Subcutaneous abdominal adipose tissue (tissue), 5 donors: Measurements from ENCODE around the gene ASTN2.
A peak's percentile ranks its signal among the peaks of the same experiment; 100 is the strongest.

Source experiments
- H3K27ac ChIP-seq: one replicate; pipeline ENCODE4 v1.7.0; 2013; ENCODE audit warnings: low read depth, mild to moderate bottlenecking, inconsistent platforms, low read length, moderate library complexity
- H3K27me3 ChIP-seq, 5 donors: one replicate each; pipeline ENCODE4 v1.7.0; 2013; ENCODE audit warnings: low read length in 5 of 5, inconsistent platforms in 1 of 5; ENCODE audit not compliant: control insufficient read depth in 5 of 5, insufficient read depth in 4 of 5
- H3K36me3 ChIP-seq, 5 donors: one replicate each; pipeline ENCODE4 v1.7.0; 2013; ENCODE audit warnings: low read length in 5 of 5; ENCODE audit not compliant: control insufficient read depth in 5 of 5, insufficient read depth in 5 of 5
- H3K4me1 ChIP-seq, 5 donors: one replicate each; pipeline ENCODE4 v1.7.0; 2013; ENCODE audit warnings: low read length in 5 of 5, mild to moderate bottlenecking in 3 of 5, moderate library complexity in 1 of 5; ENCODE audit not compliant: control insufficient read depth in 5 of 5, insufficient read depth in 5 of 5
- H3K4me3 ChIP-seq, 5 donors: one replicate each; pipeline ENCODE4 v1.7.0; 2013; ENCODE audit warnings: low read length in 5 of 5, low read depth in 1 of 5
- H3K9ac ChIP-seq, 5 donors: one replicate each; pipeline ENCODE4 v1.7.0; 2013; ENCODE audit warnings: low read length in 5 of 5, mild to moderate bottlenecking in 4 of 5, moderate library complexity in 3 of 5
- H3K9me3 ChIP-seq, 5 donors: one replicate each; pipeline ENCODE4 v1.7.0; 2013; ENCODE audit warnings: low read length in 5 of 5; ENCODE audit not compliant: control insufficient read depth in 5 of 5
- donor health status: healthy.
- donor health status: healthy.
- donor health status: healthy.
- donor health status: healthy.
- donor health status: healthy.

ASTN2 gene

DNA sequence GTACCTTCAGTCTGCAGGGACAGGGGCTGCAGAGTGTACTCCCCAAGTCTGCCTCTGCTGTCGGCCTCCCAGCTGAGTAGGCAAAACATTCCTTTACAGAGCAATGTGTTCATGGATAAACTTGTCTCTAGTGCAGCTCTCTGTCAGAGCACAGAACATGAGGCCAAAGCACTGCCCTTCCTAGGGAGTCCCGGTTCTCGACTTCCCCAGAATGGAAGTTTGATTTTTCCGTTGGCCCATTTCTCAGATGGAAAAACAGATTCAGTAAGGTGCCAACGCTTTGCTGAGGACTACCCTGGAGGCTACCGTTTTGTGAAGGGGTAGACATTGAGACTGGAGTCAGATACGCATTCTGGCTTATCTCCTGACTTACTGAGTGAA, 728.2 kb downstream of the ASTN2 start:
- Histone ChIP-seq H3K27ac (peak overlapping the region; percentile 52), H3K27me3 (no peaks in the 10 kb centered on the region), H3K36me3 (no peaks in the 10 kb centered on the region), H3K9ac (peak overlapping the region; percentile 30 to 90 (median 87)), H3K4me1 (peaks cover 5 to 36% (median 32%) of the 10 kb centered on the region in 5 donors), H3K4me3 (peak overlapping the region; percentile 78 to 93 (median 90)), H3K9me3 (no peaks in the 10 kb centered on the region)

DNA sequence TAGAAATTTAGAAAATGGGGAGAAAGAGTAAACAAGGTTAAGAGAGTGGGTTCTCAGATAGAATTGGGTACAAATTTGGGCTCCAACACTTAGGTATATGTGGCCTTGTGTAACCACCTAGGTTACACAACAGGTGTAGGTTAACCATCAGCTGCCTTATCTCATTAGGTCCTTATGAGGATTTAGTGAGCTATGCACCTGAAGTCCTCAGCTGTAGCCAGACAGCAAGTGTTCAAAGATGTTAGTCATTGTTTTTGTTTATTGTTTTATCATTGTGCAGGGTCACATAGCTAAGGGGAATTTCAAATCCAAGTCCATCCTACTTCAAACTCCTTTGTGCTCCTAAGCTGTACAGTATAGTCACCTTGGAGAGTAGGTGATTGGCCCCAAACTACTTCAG, 728.7 kb downstream of the ASTN2 start:
- H3K27ac ChIP-seq: no peak overlapping the region
- peaks cover 5 to 36% (median 32%) of the 10 kb centered on the region in 5 donors for H3K4me1 ChIP-seq
- no peaks in the 10 kb centered on the region for H3K36me3 ChIP-seq
- no peaks in the 10 kb centered on the region for H3K27me3 ChIP-seq
- peak overlapping the region; percentile 78 to 93 (median 90) for H3K4me3 ChIP-seq
- peak overlapping the region in 2 of 5 donors; percentile 89 to 90 for H3K9ac ChIP-seq
- H3K9me3 ChIP-seq: no peaks in the 10 kb centered on the region

DNA sequence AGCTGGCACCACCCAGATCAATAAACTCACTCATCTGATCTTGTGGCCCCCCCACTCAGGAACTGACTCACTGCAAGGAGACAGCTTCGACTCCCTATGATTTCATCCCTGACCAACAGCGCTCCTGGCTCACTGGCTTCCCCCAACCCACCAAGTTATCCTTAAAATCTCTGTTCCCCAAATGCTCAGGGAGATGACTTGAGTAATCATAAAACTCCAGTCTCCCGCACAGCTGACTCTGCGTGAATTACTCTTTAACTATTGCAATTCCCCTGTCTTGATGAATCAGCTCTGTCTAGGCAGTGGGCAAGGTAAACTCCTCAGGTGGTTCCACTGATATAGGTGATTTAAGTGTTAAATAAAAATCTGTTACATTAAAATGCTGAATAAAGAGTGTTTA, 729.7 kb downstream of the ASTN2 start:
- H3K4me3 ChIP-seq: no peak overlapping the region
- H3K9me3 ChIP-seq: no peaks in the 10 kb centered on the region
- H3K27ac ChIP-seq: no peak overlapping the region
- peaks cover 5 to 36% (median 32%) of the 10 kb centered on the region in 5 donors for H3K4me1 ChIP-seq
- no peaks in the 10 kb centered on the region for H3K27me3 ChIP-seq
- no peak overlapping the region for H3K9ac ChIP-seq
- no peaks in the 10 kb centered on the region for H3K36me3 ChIP-seq

DNA sequence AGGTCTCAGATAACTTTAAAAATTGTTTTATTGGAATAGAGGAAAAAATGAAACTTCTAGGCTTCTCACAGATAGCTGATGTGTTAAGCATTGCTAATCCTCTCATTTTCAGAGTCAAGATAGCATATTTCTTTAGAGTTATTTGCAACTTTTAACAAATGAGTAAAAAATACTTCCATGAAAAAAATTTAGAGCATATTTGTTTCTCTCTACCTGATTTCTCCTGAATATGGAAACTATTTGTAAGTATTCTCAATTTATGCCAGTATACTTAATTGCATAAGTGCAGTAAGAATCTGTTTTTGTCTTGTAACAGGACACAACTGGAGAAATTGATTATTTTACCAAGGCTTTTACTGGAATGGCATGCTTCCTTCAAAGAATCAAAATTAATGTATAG, 731.3 kb downstream of the ASTN2 start:
- Histone ChIP-seq H3K4me3 (no peak overlapping the region), H3K4me1 (peaks cover 5 to 20% (median 19%) of the 10 kb centered on the region in 5 donors), H3K36me3 (no peaks in the 10 kb centered on the region), H3K27me3 (no peaks in the 10 kb centered on the region), H3K27ac (no peak overlapping the region), H3K9ac (no peak overlapping the region), H3K9me3 (no peaks in the 10 kb centered on the region)

DNA sequence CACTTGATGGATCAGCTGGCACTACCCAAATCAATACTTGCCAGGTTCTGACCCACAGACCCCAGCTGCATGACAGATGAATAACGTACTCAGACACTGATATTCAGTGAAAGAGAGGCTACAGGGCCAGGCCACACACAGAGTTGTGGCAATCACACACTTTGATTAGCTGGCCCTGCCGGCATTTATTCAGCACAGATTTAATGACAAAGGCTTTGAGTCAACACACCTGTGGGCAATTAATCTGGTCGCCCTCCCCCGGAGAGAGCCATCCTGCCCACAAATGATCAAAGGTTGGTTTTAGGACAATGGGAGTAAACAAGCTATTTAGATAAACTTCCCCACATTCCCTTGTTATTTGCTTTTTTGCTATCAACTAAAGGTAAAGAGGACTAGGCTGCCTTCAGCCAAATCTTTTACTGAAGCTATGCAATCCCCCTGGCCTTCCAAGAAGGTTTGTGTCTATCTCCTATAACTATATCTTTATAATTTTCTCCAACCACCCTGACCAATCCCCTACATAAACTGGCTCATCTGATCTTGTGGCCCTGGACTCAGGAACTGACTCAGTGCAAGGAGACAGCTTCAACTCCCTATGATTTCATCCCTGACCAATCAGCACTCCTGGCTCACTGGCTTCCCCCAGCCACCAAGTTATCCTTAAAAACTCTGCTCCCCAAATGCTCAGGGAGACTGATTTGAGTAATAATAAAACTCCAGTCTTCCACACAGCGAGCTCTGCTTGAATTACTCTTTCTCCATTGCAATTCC, 740.5 kb downstream of the ASTN2 start:
- Histone ChIP-seq H3K4me1 (peaks cover 0 to 5% (median 0%) of the 10 kb centered on the region in 5 donors), H3K9ac (no peak overlapping the region), H3K27me3 (no peaks in the 10 kb centered on the region), H3K27ac (no peak overlapping the region), H3K4me3 (no peak overlapping the region), H3K9me3 (peaks cover 0 to 16% (median 7%) of the 10 kb centered on the region in 5 donors), H3K36me3 (no peaks in the 10 kb centered on the region)

DNA sequence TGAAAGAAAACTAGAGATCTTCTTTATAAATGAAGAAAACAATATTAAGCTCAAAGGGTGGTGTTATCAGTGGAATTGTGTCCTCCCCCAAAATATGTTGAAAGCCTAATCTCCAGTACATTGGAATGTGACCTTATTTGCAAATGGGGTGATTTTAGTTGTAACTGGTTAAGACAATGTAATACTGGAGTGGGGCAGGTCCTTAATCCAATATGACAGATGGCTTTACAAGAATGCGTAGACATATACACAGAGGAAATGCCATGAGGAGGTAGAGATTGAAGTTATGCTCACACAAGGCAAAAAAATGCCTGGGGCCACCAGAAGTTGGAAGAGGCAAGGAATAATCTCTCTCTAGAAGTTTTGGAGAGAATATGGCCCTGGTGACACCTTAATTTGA, 741.5 kb downstream of the ASTN2 start:
- Histone ChIP-seq H3K4me3 (no peak overlapping the region), H3K27ac (no peak overlapping the region), H3K9ac (no peak overlapping the region), H3K36me3 (no peaks in the 10 kb centered on the region), H3K27me3 (no peaks in the 10 kb centered on the region), H3K9me3 (peaks cover 0 to 16% (median 7%) of the 10 kb centered on the region in 5 donors), H3K4me1 (peaks cover 0 to 5% (median 0%) of the 10 kb centered on the region in 5 donors)

DNA sequence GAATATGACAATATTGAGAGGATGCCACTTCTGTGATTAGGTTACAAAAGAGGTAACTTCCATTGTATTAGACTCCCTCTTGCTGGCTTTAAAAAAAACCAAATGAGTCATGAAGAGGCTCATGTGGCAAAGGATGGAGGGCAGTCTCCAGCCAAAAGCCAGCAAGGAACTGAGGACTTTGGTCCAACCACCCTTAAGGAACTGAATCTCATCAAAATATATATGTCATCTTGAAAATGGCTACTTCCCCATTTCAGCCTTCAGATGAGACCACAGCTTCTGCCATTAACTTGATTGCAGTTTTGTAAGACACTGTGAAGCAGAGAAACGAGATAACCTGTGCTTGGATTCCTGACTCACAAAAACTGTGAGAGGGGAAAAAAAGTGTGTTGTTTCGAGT, 743.3 kb downstream of the ASTN2 start:
- H3K9me3 ChIP-seq: peaks cover 0 to 16% (median 7%) of the 10 kb centered on the region in 5 donors
- H3K4me3 ChIP-seq: no peak overlapping the region
- no peak overlapping the region for H3K27ac ChIP-seq
- no peaks in the 10 kb centered on the region for H3K27me3 ChIP-seq
- no peaks in the 10 kb centered on the region for H3K36me3 ChIP-seq
- H3K9ac ChIP-seq: no peak overlapping the region
- no peaks in the 10 kb centered on the region for H3K4me1 ChIP-seq

DNA sequence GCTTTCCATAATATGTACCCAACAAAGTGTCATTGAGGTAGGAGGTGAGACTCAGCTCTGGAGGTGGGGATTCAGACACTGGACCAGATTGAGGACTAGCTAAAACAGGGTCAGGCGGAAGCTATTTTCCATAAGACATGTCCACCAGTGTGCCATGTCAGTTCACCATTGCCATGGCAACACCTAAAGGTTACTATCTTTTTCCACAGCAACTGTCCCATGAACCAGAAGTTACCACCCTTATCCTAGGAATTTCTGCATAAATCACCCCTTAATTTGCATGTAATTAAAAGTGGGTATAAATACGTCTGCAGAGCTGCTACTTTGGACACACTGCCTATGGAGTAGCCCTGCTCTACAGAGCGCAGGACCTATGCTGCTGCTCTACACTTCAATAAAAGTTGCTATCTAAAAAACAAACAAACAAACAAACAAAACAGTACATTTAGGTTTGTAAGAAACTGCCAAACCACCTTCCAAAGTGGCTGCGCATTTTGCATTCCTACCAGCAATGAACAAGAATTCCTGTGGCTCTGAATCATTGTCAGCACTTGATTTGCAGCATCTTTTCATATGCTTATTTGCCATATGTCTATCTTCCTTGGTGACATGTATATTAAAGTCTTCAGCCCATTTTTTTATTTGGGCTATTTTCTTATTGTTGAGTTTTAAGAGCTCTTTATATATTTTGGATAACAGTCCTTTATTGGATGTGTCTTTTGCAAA, 745.7 kb downstream of the ASTN2 start:
- Histone ChIP-seq H3K9me3 (peaks cover 0 to 10% (median 7%) of the 10 kb centered on the region in 5 donors), H3K4me1 (no peaks in the 10 kb centered on the region), H3K36me3 (no peaks in the 10 kb centered on the region), H3K4me3 (no peak overlapping the region), H3K27ac (no peak overlapping the region), H3K27me3 (no peaks in the 10 kb centered on the region), H3K9ac (no peak overlapping the region)

DNA sequence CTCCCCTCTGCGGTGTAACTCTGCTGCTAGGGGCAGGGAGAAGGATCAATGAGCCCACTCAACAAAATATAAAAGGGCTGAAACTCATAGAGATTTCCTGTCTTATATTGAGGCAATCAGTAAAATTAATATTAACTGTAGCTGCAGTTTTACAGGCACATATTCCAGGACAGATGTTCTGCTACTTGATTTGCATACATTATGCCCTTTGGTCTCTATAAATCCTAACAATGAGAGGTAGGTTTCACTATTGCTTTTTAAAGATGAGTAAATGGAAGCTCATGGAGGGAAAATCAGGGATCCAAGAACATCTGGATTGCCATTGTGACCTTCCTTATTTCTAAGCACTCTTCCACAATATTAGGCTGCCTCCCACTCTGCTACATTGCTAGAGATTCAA, 751.3 kb downstream of the ASTN2 start:
- Histone ChIP-seq H3K4me1 (peaks cover 0 to 11% (median 5%) of the 10 kb centered on the region in 5 donors), H3K9ac (no peak overlapping the region), H3K4me3 (no peak overlapping the region), H3K27me3 (no peaks in the 10 kb centered on the region), H3K36me3 (no peaks in the 10 kb centered on the region), H3K27ac (no peak overlapping the region), H3K9me3 (no peaks in the 10 kb centered on the region)

DNA sequence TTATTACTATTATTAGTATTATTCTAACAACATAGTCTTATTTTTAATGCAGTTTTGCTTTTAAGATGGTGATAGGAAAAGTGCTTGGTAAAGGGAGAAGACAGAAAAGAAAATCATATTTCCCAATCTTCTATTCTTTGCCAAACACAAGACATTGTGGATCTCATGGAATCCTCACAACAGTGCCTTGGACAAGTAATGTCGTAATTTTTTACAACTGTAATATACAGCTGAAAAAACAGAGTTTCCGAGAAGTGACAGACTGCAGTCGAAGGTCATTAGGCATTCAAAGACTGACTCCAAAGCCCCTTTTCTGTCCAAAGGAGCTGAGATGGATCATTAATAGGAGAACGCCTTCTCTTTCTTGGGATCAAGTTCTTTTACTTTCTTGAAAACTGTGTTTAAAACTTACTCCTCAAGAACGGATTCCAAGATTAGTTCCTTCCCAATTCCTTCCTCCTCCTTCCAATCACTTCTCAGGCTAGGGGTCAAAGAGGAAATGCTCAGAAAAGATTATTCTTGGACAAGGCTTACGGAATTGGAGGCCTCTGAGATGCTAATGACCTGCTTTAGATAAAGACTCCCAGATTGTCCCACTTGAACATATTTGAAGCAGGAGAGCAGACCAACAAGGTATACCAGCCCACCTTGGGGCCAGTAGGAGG, 752.1 kb downstream of the ASTN2 start:
- Histone ChIP-seq H3K27ac (peak overlapping the region; percentile 60), H3K9ac (peak overlapping the region in 2 of 5 donors; percentile 2 to 76), H3K36me3 (no peaks in the 10 kb centered on the region), H3K4me3 (no peak overlapping the region), H3K9me3 (no peaks in the 10 kb centered on the region), H3K27me3 (no peaks in the 10 kb centered on the region), H3K4me1 (peaks cover 0 to 11% (median 5%) of the 10 kb centered on the region in 5 donors)
